Measurements from ENCODE around the gene ICAM2. TPM values are rescaled to one million over a fixed set of nuclear protein-coding genes. Genes with fewer than 3 reads are reported as not detected.

ICAM2 gene
- total RNA-seq, 2 donors from 2014 or later, result 7.3 to 12.6 TPM

DNA sequence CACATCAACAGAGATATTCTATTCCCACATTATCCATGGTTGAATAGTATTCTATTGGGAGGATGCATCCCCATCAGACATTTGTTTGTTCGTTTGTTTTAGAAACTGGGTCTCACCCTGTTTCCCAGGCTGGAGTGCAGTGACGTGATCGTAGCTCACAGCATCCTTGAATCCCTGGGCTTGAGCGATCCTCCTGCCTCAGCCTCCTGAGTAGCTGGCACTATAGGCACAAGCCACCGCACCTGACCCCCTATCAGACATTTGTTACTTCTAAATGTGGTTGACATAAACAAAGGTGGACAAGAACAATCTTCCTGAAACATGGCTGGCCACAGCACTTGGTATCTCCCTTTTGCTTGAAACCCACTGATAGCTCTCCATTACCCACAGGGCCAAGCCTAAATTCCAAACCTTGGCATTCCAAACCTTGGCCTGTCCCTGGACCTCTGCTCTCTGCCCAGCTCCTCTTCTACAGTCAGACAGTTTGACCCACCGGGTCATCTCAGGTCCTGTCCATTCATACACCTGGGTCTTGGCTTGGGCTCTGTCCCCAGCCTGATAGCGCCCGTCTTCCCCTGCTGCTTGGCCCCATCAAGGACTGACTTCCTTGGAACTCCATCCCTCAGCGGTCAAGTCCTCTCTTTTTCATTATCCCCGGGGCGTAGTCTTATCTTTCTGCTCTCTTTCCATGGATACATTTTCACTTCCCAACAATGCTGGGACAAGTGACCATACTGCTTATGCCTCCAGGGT is 23.8 kb downstream of the ICAM2 start:
- Histone ChIP-seq H3K9me3 (no peaks in the 10 kb centered on the region), H3K27ac (no peak overlapping the region), H3K4me1 (replicated peaks) (no peaks in the 10 kb centered on the region), H3K36me3 (no peaks in the 10 kb centered on the region), H3K4me3 (no peak overlapping the region), H3K27me3 (replicated peaks; ENCODE audit: insufficient read depth) (no peaks in the 10 kb centered on the region)
- DNase-seq (ENCODE audit: low spot score), result no peak
- WGBS, result 92% methylated on average over 11 of the region's 11 CpGs
- intact Hi-C loops (cut with DNase I), result no loop called here
- TF ChIP-seq POLR2A (IDR thresholded peaks at IDR 0.05) (no peak), POLR2AphosphoS5 (IDR thresholded peaks at IDR 0.05) (no peak)
- TF ChIP-seq, protein P1, sequence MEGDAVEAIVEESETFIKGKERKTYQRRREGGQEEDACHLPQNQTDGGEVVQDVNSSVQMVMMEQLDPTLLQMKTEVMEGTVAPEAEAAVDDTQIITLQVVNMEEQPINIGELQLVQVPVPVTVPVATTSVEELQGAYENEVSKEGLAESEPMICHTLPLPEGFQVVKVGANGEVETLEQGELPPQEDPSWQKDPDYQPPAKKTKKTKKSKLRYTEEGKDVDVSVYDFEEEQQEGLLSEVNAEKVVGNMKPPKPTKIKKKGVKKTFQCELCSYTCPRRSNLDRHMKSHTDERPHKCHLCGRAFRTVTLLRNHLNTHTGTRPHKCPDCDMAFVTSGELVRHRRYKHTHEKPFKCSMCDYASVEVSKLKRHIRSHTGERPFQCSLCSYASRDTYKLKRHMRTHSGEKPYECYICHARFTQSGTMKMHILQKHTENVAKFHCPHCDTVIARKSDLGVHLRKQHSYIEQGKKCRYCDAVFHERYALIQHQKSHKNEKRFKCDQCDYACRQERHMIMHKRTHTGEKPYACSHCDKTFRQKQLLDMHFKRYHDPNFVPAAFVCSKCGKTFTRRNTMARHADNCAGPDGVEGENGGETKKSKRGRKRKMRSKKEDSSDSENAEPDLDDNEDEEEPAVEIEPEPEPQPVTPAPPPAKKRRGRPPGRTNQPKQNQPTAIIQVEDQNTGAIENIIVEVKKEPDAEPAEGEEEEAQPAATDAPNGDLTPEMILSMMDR (IDR thresholded peaks at IDR 0.05), result no peak

DNA sequence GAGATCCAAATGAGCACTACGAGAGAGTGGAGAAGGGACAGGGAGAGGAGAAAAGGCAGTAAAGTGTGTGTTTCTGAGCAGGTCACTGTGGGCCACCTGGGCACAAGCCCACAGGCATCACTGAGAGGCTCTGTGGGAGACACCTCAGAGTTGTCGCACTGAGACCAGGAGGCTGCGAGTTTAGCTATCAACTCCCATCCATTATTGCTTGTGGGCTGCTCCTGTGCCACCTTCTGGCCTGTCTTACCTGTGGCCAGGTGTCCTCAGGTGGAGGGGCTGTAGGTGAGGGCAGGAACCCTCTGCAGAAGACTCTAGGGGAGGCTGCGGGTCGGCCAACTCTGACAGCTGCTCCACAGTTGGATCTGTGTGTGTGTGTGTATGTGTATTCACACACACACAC is 24.8 kb downstream of the ICAM2 start:
- no peak for DNase-seq (ENCODE audit: low spot score)
- no peak overlapping the region for H3K4me3 ChIP-seq
- H3K27me3 ChIP-seq (replicated peaks; ENCODE audit: insufficient read depth), result no peaks in the 10 kb centered on the region
- H3K4me1 ChIP-seq (replicated peaks), result no peaks in the 10 kb centered on the region
- 83% methylated on average over 5 of the region's 5 CpGs for WGBS
- no peak overlapping the region for H3K27ac ChIP-seq
- intact Hi-C loops (cut with DNase I), result no loop called here
- no peak for TF ChIP-seq POLR2AphosphoS5 (IDR thresholded peaks at IDR 0.05)
- TF ChIP-seq POLR2A (IDR thresholded peaks at IDR 0.05), result no peak
- TF ChIP-seq, protein P1 (IDR thresholded peaks at IDR 0.05), result no peak
- no peaks in the 10 kb centered on the region for H3K9me3 ChIP-seq
- H3K36me3 ChIP-seq, result no peaks in the 10 kb centered on the region

DNA sequence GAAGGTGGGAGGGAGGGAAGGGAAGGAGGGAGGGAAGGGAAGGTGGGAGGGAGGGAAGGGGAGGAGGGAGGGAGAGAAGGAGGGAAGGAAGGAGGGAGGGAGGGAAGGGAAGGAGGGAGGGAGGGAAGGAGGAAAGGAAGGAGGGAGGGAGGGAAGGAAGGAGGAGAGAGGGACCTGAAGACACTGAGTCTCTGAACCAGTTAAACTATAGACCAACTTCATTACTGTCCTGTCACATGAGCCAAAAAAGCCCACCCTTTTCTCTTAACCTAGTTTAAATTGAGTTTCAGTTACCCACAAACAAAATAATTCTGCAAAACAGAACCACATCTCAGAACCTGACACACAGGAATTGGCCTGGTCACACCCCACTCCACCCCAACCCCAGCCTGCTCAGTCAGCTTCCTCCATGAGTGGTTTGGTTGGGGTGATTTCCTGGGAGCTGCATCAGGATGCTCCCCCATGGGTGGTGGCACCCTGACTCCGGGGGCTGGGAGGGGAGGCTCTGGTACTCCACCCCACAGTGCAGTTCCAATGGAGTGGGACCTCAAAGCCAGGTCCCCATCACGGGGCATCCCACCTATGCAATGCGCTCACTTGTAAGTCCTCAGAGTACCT is 27.0 kb downstream of the ICAM2 start:
- H3K4me1 ChIP-seq (replicated peaks), result no peaks in the 10 kb centered on the region
- H3K9me3 ChIP-seq, result no peaks in the 10 kb centered on the region
- H3K27me3 ChIP-seq (replicated peaks; ENCODE audit: insufficient read depth), result no peaks in the 10 kb centered on the region
- no peak for DNase-seq (ENCODE audit: low spot score)
- no peak for TF ChIP-seq POLR2A (IDR thresholded peaks at IDR 0.05)
- TF ChIP-seq POLR2AphosphoS5 (IDR thresholded peaks at IDR 0.05), result no peak
- TF ChIP-seq, protein P1 (IDR thresholded peaks at IDR 0.05), result no peak
- H3K36me3 ChIP-seq, result no peaks in the 10 kb centered on the region
- H3K4me3 ChIP-seq, result no peak overlapping the region
- H3K27ac ChIP-seq, result no peak overlapping the region
- 69% methylated on average over 3 of the region's 3 CpGs for WGBS
- intact Hi-C loops (cut with DNase I), result no loop called here

DNA sequence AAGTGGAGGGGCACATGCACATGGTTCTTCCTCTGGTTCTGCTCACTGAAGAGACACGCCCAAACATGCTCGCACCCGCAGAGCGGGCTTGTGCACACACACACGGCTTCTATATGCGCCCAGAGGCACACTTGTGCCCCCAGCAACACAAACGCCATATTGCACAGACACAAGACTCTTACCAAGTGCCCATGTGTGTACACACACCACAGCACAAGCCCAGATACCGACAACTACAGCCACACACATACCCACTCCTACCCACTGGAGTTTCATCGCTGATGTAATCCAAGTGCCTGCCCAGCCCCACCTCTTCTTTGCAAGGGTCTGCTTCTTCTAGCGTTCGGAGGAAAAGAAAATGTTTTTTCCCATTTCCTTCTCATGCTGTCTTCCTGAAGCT is 28.8 kb downstream of the ICAM2 start:
- Histone ChIP-seq H3K36me3 (no peaks in the 10 kb centered on the region), H3K27ac (no peak overlapping the region), H3K27me3 (replicated peaks; ENCODE audit: insufficient read depth) (no peaks in the 10 kb centered on the region), H3K9me3 (no peaks in the 10 kb centered on the region), H3K4me1 (replicated peaks) (no peaks in the 10 kb centered on the region), H3K4me3 (no peak overlapping the region)
- TF ChIP-seq POLR2A (IDR thresholded peaks at IDR 0.05) (no peak), POLR2AphosphoS5 (IDR thresholded peaks at IDR 0.05) (no peak)
- TF ChIP-seq, protein P1 (IDR thresholded peaks at IDR 0.05), result no peak
- no peak for DNase-seq (ENCODE audit: low spot score)
- intact Hi-C loops (cut with DNase I), result no loop called here
- 67% methylated on average over 11 of the region's 11 CpGs for WGBS
